VCaP (cell line): ENCODE data around the gene ARHGAP8.

Source experiments
- H3K27ac ChIP-seq: fragments of 450-650 bp; 2 replicates; pipeline ENCODE4 v1.5.1; 2017
- TF ChIP-seq, protein P1 (sequence below): fragments of 450-650 bp; conservative IDR thresholded peaks from 2 replicates; pipeline ENCODE4 v1.5.1; 2017; ENCODE audit warnings: mild to moderate bottlenecking, moderate library complexity

Gene ARHGAP8

DNA sequence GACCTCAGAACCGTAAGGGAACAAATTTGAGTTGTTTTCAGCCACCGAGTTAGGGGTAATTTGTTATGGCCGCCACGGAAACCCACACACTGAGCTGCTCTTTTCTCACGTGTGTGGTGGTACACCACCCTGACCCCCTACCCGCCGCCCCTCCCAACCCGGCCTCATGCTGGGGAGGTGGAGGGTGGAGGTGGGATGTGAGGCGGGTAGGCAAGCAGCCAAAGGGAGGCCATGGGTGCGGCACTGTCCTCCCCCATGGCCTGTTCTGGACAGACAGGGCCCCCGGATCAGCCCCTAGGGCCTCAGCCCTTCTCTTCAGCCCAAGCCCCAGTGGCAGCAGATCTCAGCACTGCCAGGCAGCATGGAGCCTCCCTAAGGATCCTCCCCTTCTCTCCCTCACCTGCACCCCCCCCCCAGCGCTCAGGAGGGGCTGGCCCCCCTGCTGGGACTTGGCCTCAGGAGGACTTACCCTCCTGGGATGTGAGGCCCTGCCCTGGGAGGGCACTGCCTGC is 42.4 kb upstream of the ARHGAP8 start:
- TF ChIP-seq, protein P1, sequence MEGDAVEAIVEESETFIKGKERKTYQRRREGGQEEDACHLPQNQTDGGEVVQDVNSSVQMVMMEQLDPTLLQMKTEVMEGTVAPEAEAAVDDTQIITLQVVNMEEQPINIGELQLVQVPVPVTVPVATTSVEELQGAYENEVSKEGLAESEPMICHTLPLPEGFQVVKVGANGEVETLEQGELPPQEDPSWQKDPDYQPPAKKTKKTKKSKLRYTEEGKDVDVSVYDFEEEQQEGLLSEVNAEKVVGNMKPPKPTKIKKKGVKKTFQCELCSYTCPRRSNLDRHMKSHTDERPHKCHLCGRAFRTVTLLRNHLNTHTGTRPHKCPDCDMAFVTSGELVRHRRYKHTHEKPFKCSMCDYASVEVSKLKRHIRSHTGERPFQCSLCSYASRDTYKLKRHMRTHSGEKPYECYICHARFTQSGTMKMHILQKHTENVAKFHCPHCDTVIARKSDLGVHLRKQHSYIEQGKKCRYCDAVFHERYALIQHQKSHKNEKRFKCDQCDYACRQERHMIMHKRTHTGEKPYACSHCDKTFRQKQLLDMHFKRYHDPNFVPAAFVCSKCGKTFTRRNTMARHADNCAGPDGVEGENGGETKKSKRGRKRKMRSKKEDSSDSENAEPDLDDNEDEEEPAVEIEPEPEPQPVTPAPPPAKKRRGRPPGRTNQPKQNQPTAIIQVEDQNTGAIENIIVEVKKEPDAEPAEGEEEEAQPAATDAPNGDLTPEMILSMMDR, result no peak
- no peak overlapping the region for H3K27ac ChIP-seq

DNA sequence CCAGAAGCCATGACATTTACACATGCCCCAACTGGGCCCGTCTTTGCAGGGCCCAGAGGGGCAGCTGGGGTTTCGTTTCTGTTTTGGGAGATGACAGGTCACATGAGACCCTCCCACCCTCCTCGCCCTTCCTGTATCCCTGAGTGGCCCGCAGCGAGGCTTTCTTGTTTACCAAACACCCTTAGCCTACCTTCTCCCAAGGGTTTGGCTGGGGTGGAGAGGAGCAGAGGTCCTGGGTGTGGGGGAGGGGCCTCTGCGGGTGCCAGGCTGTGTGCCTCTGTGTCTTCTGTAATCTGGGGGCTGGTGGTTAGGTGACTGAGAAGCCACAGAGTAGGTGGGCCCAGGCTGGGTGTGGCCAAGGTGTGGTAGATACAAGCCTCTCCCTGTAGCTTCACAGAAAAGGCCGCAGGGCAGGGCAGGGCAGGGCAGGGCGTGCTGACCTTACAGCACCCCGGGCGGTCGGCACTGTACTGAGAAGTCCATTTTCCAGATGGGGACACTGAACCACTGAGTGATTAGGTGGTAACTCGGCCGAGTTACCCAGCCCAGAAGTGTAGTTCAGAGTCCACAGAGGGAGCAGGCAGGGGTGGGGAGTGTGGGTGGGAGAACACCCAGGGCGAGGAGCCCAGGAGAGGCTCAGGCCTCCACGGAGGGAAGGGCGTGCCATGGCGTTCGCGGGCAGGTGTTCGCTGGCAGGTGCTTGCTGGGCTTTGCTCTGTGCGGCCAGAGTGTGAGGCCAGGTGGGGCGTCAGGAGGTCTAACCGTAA is 41.7 kb upstream of the ARHGAP8 start:
- no peak overlapping the region for H3K27ac ChIP-seq
- TF ChIP-seq, protein P1, result no peak

DNA sequence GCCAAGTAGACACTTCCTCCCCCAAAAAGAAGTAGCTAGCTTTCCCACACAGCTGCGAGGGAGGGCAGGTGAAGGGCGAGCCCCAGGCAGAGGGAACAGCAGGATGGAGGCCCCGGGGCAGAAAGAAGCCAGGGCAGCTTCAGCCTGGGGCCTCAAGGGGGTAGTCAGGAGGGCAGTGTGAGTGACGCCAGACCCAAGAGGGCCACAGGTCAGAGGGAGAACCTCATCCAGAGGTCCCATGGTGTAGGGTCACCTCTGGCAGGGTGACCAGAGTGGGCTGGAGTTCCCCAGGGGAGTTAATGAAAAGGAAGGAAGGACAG is 41.2 kb upstream of the ARHGAP8 start:
- no peak overlapping the region for H3K27ac ChIP-seq
- TF ChIP-seq, protein P1, result no peak

DNA sequence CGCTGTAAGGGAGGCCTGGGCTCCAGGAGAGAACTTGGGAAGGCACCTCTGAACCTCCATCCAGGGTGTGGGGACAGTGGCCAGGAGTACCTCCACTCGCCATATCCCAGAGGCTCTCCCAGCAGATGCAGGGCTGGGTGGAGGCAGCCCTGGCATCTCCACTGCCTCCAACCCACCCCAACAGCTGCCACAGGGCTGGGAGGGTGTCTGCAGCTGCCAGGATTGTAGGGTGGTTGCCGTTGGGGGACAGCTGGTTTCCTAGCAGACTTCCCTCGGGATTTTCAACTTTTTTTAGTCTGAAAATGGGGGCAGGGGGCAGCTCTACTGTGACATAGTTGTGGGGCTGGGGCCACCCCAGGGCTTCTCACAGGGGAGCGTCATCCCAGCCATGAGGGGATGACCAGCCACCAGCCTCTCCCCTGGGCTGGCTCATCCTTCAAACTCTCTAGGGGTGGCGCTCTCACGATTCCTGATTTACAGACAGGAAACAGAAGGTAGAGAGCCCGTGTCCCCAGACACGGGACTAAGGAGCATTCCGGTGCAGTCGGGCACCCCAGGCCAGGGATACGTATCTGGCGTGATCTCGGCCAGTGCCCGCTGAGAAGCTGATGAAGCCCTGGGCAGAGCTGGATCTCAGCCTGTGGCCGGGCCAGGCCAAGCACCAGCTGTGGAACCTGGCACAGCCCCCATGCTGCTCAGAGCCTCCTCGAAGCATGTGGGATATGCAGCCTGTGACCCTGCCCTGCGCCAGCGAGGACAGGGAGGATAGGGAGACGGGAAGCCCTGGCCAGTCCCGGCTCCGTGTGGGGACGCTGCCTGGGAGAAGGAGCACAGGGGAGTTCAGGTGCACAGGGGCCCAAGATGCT is 40.5 kb upstream of the ARHGAP8 start:
- H3K27ac ChIP-seq, result no peak overlapping the region
- TF ChIP-seq, protein P1, result no peak

DNA sequence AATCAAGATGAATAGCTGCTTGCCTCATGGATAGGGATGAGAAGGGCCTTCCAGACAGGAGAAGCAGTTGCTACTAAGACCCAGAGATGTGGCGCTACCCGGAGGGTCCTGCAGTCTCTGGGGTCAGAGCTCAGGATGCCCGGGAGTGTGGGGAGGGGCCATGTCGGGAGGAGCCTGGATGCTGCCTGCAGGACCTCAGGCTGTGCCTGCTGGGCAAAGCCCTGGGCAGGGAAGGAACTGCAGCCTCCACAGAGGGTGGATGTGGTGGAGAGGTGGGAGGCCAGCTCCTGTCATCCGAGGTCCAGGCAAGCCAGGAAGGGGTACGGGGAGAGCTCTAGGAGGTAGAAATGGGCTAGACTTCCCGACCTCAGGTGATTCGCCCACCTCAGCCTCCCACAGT is 39.4 kb upstream of the ARHGAP8 start:
- H3K27ac ChIP-seq, result no peak overlapping the region
- TF ChIP-seq, protein P1, result no peak

DNA sequence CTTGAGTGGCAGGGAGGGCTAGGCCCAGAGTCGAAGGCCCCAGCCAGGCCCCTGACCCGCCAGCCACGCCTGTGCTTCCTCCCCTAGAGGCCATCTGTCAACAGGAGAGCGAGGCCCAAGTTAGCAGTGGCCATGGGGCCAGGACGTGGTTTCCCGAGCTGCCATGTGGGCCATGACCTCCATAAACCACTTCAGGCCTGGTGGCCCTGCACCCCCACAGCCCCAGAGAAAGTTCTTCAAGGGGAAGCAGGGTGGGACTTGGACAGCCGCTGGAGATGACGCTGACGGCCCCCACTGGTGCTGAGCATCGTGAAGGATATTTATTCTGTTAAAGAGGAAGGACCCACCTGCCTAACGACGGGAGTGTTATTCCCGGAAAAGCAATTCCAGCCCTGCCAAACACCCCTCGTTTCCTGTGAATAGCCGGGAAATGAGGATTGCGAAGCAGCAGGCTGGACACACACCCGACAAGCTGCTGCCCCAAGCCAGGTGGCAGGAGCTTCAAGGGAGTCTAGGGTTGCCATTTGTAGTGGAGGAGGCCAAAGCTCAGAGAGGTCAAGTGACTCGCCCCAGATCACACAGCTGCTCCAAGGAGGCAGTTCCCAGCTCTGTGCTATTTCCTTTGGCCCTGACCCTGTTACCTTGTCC is 37.5 kb upstream of the ARHGAP8 start:
- no peak overlapping the region for H3K27ac ChIP-seq
- TF ChIP-seq, protein P1, result no peak

DNA sequence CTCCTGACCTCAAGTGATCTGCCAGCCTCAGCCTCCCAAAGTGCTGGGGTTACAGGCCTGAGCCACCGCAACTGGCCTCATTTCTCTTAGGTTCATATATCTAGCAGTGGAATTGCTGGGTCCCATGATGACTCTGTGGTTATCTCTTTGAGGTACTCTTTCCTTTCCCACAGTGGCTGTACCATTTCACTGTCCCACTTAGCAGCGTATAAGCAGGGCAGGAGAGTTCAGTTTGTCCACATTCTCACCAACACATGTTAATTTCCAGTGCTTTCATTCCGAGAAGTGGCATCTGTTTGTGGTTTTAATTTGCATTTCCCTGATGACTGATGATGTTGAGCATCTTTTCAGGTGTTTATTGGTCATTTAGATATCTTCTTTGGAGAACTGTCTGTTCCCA is 34.0 kb upstream of the ARHGAP8 start:
- TF ChIP-seq, protein P1, result no peak

More for the DNA sequence above, 34.0 kb upstream of the ARHGAP8 start:
- no peak overlapping the region for H3K27ac ChIP-seq
